ENCODE measurements around the gene BORCS5. TPM values are rescaled to one million over a fixed set of nuclear protein-coding genes. Genes with fewer than 3 reads are reported as not detected.

BORCS5 gene
- polyA plus RNA-seq, 2 of the 4 experiments (the other 2 are of a cell fraction): 5.1 to 10.2 TPM

GRCh38 chr12:12428961-12429657 is 72.2 kb downstream of the BORCS5 start:
- ATAC-seq: no peak
- no peak overlapping the region for H3K4me3 ChIP-seq
- ChIA-PET POLR2A (no interaction called here), CTCF (interaction anchor here (0.6 to 1.5 kb wide), 2 partner anchors 9 to 52 kb away, joined by 3 to 4 read pairs; no protein-coding TSS in a partner anchor)
- H3K4me1 ChIP-seq: peaks cover 46% of the 10 kb centered on the region
- no peak overlapping the region for H3K4me2 ChIP-seq
- H3K27ac ChIP-seq: peak overlapping the region in 1 of 2 experiments; percentile 59; a peak in 4 of 6 replicates
- 81% methylated on average over 7 of the region's 7 CpGs for WGBS (ENCODE audit: missing lambda C conversion rate)
- peaks cover 3% of the 10 kb centered on the region; the same call in 1 of the 3 replicates for H3K9me3 ChIP-seq
- DNase-seq (ENCODE audit: low read depth in 1 of 2, low spot score in 1 of 2): no peak
- TF ChIP-seq CTCF (IDR thresholded peaks at IDR 0.05) (no peak), NPAS2 (CRISPR knock-in tag; IDR thresholded peaks at IDR 0.05; ENCODE audit: borderline replicate concordance) (no peak), FOSB (CRISPR knock-in tag; IDR thresholded peaks at IDR 0.05) (no peak), JUNB (IDR thresholded peaks at IDR 0.05) (no peak), PHF8 (IDR thresholded peaks at IDR 0.05; ENCODE audit: borderline replicate concordance, low read depth) (no peak), MYC (IDR thresholded peaks at IDR 0.05; ENCODE audit: borderline replicate concordance, low read length) (no peak)
- FAIRE-seq: no peak

- ATAC-seq (no peak), FAIRE-seq (no peak), DNase-seq (ENCODE audit: low read depth in 1 of 2, low spot score in 1 of 2) (peak in 1 of 2 experiments; percentile 37)
- Histone ChIP-seq H3K9me3 (0 out of 3 replicates have a peak, but pooled peaks cover 3% of the 10 kb centered on the region), H3K4me1 (peaks cover 68% of the 10 kb centered on the region), H3K4me2 (peak overlapping the region; percentile 53), H3K27ac (peak overlapping the region; percentile 42 to 55; a peak in 5 of 6 replicates), H3K4me3 (no peak overlapping the region)
- ChIA-PET CTCF (no interaction called here), POLR2A (no interaction called here)
- TF ChIP-seq KDM5A (IDR thresholded peaks at IDR 0.05): no peak
- no peak for TF ChIP-seq POLR2A (IDR thresholded peaks at IDR 0.05; ENCODE audit: low read length)
- TF ChIP-seq ZFP36 (IDR thresholded peaks at IDR 0.05; ENCODE audit: borderline replicate concordance, partially characterized antibody): no peak
- no peak for TF ChIP-seq ELK1 (IDR thresholded peaks at IDR 0.05; ENCODE audit: low read depth, low read length)
- no peak for TF ChIP-seq HOXB5 (CRISPR knock-in tag; IDR thresholded peaks at IDR 0.05)
- TF ChIP-seq MAFK (IDR thresholded peaks at IDR 0.05; ENCODE audit: partially characterized antibody): no peak
- no peak for TF ChIP-seq ZSCAN20 (CRISPR knock-in tag; IDR thresholded peaks at IDR 0.05)
- TF ChIP-seq CHD2 (IDR thresholded peaks at IDR 0.05; ENCODE audit: low read length, partially characterized antibody): no peak
- TF ChIP-seq RARB (CRISPR knock-in tag; IDR thresholded peaks at IDR 0.05): no peak
- no peak for TF ChIP-seq USF2 (IDR thresholded peaks at IDR 0.05)
- no peak for TF ChIP-seq HEYL (CRISPR knock-in tag; IDR thresholded peaks at IDR 0.05)
- TF ChIP-seq MAX (IDR thresholded peaks at IDR 0.05): no peak
- no peak for TF ChIP-seq NFE2L2 (conservative IDR thresholded peaks at IDR 0.05; ENCODE audit: low read length)
- no peak for TF ChIP-seq POLR2AphosphoS2 (conservative IDR thresholded peaks at IDR 0.05; ENCODE audit: low read length)
- TF ChIP-seq SMC3 (IDR thresholded peaks at IDR 0.05): no peak
- TF ChIP-seq HDAC2 (IDR thresholded peaks at IDR 0.05): no peak
- no peak for TF ChIP-seq CEBPB (IDR thresholded peaks at IDR 0.05)
Measured at GRCh38 chr12:12432364-12432763, 75.5 kb downstream of the BORCS5 start.
